HG03432 (cell line): Measurements from ENCODE around the gene SHANK2.

Experiments used
- ATAC-seq: cut with Tn5 transposase; IDR thresholded peaks from one replicate; pipeline ENCODE4 v1.9.1; 2021; ENCODE audit warnings: mild to moderate bottlenecking, moderate library complexity; ENCODE audit not compliant: unreplicated experiment

Gene SHANK2

DNA sequence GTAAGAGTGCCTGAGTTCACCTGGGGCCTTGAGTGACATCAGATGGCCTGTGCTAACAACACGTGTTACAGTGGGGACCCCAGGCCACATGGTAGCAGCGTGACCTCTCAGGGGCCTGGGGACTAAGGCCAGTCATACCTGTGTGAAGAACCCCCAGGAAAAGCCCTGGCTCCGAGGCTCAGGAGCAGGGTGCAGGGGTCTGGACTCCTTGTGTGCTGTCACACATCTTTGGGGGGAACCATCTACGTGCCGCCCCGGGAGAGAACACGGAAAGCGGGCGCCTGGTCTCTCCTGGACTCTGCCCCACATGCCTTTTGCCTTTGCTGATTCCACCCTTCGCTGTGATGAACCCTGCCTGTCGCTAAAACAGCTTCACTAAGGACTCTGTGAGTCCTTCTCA, 48.7 kb downstream of the SHANK2 start:
- no peak for ATAC-seq

GRCh38 chr11:71202966-71203365, 49.4 kb downstream of the SHANK2 start:
- no peak for ATAC-seq

DNA sequence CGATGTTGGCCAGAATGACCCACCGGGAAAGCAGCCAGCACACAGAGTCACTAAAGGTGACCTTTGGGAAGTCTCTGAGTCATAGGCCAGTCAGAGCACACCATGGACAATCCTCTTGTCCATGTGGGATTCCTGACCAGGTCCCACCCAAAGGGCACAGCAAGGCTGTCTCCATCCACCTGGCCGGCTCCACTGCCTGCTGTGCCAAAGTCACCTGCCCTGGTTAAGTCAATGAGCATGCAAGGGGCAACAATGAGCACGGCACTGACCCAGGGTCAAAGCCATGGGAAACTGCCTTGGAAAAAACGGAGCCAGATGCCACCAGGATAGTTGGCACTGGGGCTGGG, 49.8 kb downstream of the SHANK2 start:
- ATAC-seq, result no peak
